H9 (cell line): Measurements from ENCODE around the gene SMARCD3. TPM values are rescaled to one million over a fixed set of nuclear protein-coding genes. Genes with fewer than 3 reads are reported as not detected.

Experiments used
- DNase-seq: peaks from one replicate; pipeline ENCODE4 v3.0.0-alpha.2; 2017
- H2AFZ ChIP-seq: one replicate; pipeline ENCODE4 v1.6.1; 2013; ENCODE audit warnings: mild to moderate bottlenecking, low read length, control low read depth, moderate library complexity
- H2AK5ac ChIP-seq: 2 replicates; pipeline ENCODE4 v1.6.1; 2013; ENCODE audit warnings: low read length, control low read depth, mixed read lengths; ENCODE audit not compliant: insufficient read length
- H2BK120ac ChIP-seq: one replicate; pipeline ENCODE4 v1.6.1; 2013; ENCODE audit warnings: low read depth, mild to moderate bottlenecking, low read length, control low read depth, inconsistent platforms; ENCODE audit not compliant: poor library complexity, severe bottlenecking
- H2BK12ac ChIP-seq: 2 replicates; pipeline ENCODE4 v1.6.1; 2013; ENCODE audit warnings: low read length, control low read depth, mixed read lengths, low read depth; ENCODE audit not compliant: insufficient read length
- H2BK15ac ChIP-seq: 2 replicates; pipeline ENCODE4 v1.6.1; 2013; ENCODE audit warnings: low read depth, low read length, control low read depth
- H2BK20ac ChIP-seq: one replicate; pipeline ENCODE4 v1.6.1; 2013; ENCODE audit warnings: low read depth, mild to moderate bottlenecking, low read length, control low read depth, inconsistent platforms; ENCODE audit not compliant: poor library complexity, severe bottlenecking
- H2BK5ac ChIP-seq: 2 replicates; pipeline ENCODE4 v1.6.1; 2013; ENCODE audit warnings: low read length, control low read depth, mixed read lengths; ENCODE audit not compliant: insufficient read length
- H3K14ac ChIP-seq: 2 replicates; pipeline ENCODE4 v1.6.1; 2013; ENCODE audit warnings: low read length, control low read depth; ENCODE audit not compliant: insufficient read depth
- H3K18ac ChIP-seq: 2 replicates; pipeline ENCODE4 v1.6.1; 2013; ENCODE audit warnings: low read depth, mild to moderate bottlenecking, mixed read lengths, low read length, control low read depth; ENCODE audit not compliant: insufficient read length
- H3K23ac ChIP-seq: 2 replicates; pipeline ENCODE4 v1.6.1; 2013; ENCODE audit warnings: low read length, control low read depth, mixed read lengths, low read depth; ENCODE audit not compliant: insufficient read length
- H3K23me2 ChIP-seq: 2 replicates; pipeline ENCODE4 v1.6.1; 2013; ENCODE audit warnings: low read depth, mild to moderate bottlenecking, mixed read lengths, low read length, control low read depth; ENCODE audit not compliant: insufficient read length, poor library complexity, severe bottlenecking
- H3K27ac ChIP-seq: 2 replicates; pipeline ENCODE4 v1.5.1; 2013; ENCODE audit warnings: low read length, control low read depth, mixed read lengths, low read depth; ENCODE audit not compliant: insufficient read length
- H3K27me3 ChIP-seq: 2 replicates; pipeline ENCODE4 v1.6.1; 2013; ENCODE audit warnings: low read length, control low read depth, inconsistent platforms; ENCODE audit not compliant: insufficient read depth
- H3K4ac ChIP-seq: 2 replicates; pipeline ENCODE4 v1.6.1; 2013; ENCODE audit warnings: low read depth, mild to moderate bottlenecking, control low read depth, inconsistent platforms, low read length, moderate library complexity
- H3K4me1 ChIP-seq: 2 replicates; pipeline ENCODE4 v1.6.1; 2013; ENCODE audit warnings: low read length, control low read depth, inconsistent platforms; ENCODE audit not compliant: insufficient read depth
- H3K4me2 ChIP-seq: 2 replicates; pipeline ENCODE4 v1.6.1; 2013; ENCODE audit warnings: low read length, control low read depth, mixed read lengths; ENCODE audit not compliant: insufficient read length, insufficient read depth
- H3K56ac ChIP-seq: 2 replicates; pipeline ENCODE4 v1.6.1; 2013; ENCODE audit warnings: low read depth, mild to moderate bottlenecking, mixed read lengths, low read length, control low read depth; ENCODE audit not compliant: insufficient read length
- H3K79me1 ChIP-seq: 2 replicates; pipeline ENCODE4 v1.6.1; 2013; ENCODE audit warnings: low read depth, mild to moderate bottlenecking, moderate library complexity, low read length, control low read depth, inconsistent platforms; ENCODE audit not compliant: insufficient read depth, poor library complexity, severe bottlenecking
- H3K79me2 ChIP-seq: 2 replicates; pipeline ENCODE4 v1.6.1; 2013; ENCODE audit warnings: low read length, control low read depth, inconsistent platforms; ENCODE audit not compliant: insufficient read depth
- H3K9ac ChIP-seq: 2 replicates; pipeline ENCODE4 v1.6.1; 2013; ENCODE audit warnings: low read length, control low read depth, mixed read lengths; ENCODE audit not compliant: insufficient read length; ENCODE audit errors: extremely low read depth
- H3K9me3 ChIP-seq: one replicate; pipeline ENCODE4 v1.6.1; 2013; ENCODE audit warnings: low read depth, low read length, inconsistent platforms; ENCODE audit not compliant: control insufficient read depth
- H3T11ph ChIP-seq: one replicate; pipeline ENCODE4 v1.6.1; 2013; ENCODE audit warnings: mild to moderate bottlenecking, low read length, control low read depth, inconsistent platforms
- H4K20me1 ChIP-seq: one replicate; pipeline ENCODE4 v1.6.1; 2013; ENCODE audit not compliant: control insufficient read depth, insufficient read length, insufficient read depth
- H4K5ac ChIP-seq: 2 replicates; pipeline ENCODE4 v1.6.1; 2013; ENCODE audit warnings: low read depth, mild to moderate bottlenecking, mixed read lengths, low read length, control low read depth; ENCODE audit not compliant: insufficient read length
- H4K8ac ChIP-seq: replicated peaks from 2 replicates; pipeline ENCODE4 v1.6.1; 2013; ENCODE audit warnings: low read length, control low read depth, mixed read lengths, low read depth; ENCODE audit not compliant: insufficient read length
- H4K91ac ChIP-seq: 2 replicates; pipeline ENCODE4 v1.6.1; 2013; ENCODE audit warnings: low read depth, mild to moderate bottlenecking, moderate library complexity, mixed read lengths, low read length, control low read depth; ENCODE audit not compliant: insufficient read length
- H3K27ac Mint-ChIP-seq, 3 experiments: 2 replicates in 2 of 3; 3 replicates in 1 of 3; pipeline ENCODE4 v1.8.0; 2020 to 2021; ENCODE audit warnings: mixed read lengths in 3 of 3, mild to moderate bottlenecking in 1 of 3, moderate library complexity in 1 of 3
- H3K27me3 Mint-ChIP-seq: 2 replicates; pipeline ENCODE4 v1.8.0; 2021; ENCODE audit warnings: low read depth, mild to moderate bottlenecking, moderate library complexity, mixed read lengths
- H3K36me3 Mint-ChIP-seq, 3 experiments: 2 replicates in 2 of 3; 3 replicates in 1 of 3; pipeline ENCODE4 v1.8.0; 2020 to 2021; ENCODE audit warnings: low read depth in 3 of 3, mixed read lengths in 3 of 3; ENCODE audit not compliant: insufficient read depth in 1 of 3
- H3K4me1 Mint-ChIP-seq, 2 experiments: 2 replicates each; pipeline ENCODE4 v1.8.0; 2020; ENCODE audit warnings: mixed read lengths in 2 of 2
- H3K4me3 Mint-ChIP-seq, 2 experiments: 2 replicates in 1 of 2; 3 replicates in 1 of 2; pipeline ENCODE4 v1.8.0; 2020 to 2021; ENCODE audit warnings: mild to moderate bottlenecking in 2 of 2, mixed read lengths in 2 of 2, moderate library complexity in 1 of 2
- H3K9me3 Mint-ChIP-seq, 2 experiments: 2 replicates in 1 of 2; 3 replicates in 1 of 2; pipeline ENCODE4 v1.8.0; 2020; ENCODE audit warnings: mild to moderate bottlenecking in 2 of 2, mixed read lengths in 2 of 2, moderate library complexity in 1 of 2
- WGBS: extraction: QIAGEN DNeasy Blood & Tissue Kit; methylation state at CpG from one replicate; pipeline ENCODE4 v1.1.7; 2013; ENCODE audit warnings: missing lambda C conversion rate, low lambda C conversion rate, mixed read lengths; ENCODE audit not compliant: insufficient read length; ENCODE audit errors: extremely low coverage; 5-methylcytosine and 5-hydroxymethylcytosine counted together
- total RNA-seq: library from RNA; stranded (reverse); gene quantifications from 2 replicates; pipeline ENCODE4 v1.2.1, GENCODE V29; 2021
- TF ChIP-seq, protein P1 (sequence below): fragments of 200-600 bp; sonication (generic); conservative IDR thresholded peaks from 3 replicates; pipeline ENCODE4 v1.8.0; 2021; ENCODE audit warnings: antibody characterized with exemption, mild to moderate bottlenecking

SMARCD3 gene
- total RNA-seq, 1 experiment from 2014 or later: 5.0 TPM

DNA sequence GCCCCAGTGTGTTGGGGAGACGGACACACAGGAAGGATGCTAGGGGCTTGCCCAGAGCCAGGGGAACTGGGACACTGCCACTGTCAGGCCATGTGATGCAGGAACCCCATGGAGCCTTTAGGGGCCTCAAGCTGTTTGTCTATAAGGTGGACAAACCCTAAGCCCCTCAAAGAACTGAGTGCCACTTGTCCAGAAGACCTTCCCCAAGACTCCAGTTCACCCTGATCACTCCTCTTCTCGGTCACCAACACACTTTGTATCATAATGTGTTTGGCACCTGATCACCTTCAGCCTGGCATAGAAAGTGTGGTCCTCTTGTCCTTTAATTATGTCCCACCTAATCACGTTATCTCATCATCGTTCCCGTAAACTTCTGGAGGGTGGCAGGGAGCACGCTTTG is 38.9 kb downstream of the SMARCD3 start:
- no peak overlapping the region for H2BK12ac ChIP-seq
- Mint-ChIP-seq H3K36me3 (peaks cover 12 to 31% (median 18%) of the 10 kb centered on the region in 3 experiments; a peak in 6 of 7 replicates), H3K4me3 (no peak overlapping the region), H3K9me3 (no peaks in the 10 kb centered on the region), H3K27ac (no peak overlapping the region), H3K4me1 (peaks cover 13 to 16% of the 10 kb centered on the region in 2 experiments), H3K27me3 (peaks cover 26% of the 10 kb centered on the region)
- no CpG with 5 or more reads among the region's 6 CpGs for WGBS
- no peak overlapping the region for H3K27ac ChIP-seq
- H3K56ac ChIP-seq: no peak overlapping the region
- H3K23me2 ChIP-seq: no peaks in the 10 kb centered on the region
- TF ChIP-seq, protein P1, sequence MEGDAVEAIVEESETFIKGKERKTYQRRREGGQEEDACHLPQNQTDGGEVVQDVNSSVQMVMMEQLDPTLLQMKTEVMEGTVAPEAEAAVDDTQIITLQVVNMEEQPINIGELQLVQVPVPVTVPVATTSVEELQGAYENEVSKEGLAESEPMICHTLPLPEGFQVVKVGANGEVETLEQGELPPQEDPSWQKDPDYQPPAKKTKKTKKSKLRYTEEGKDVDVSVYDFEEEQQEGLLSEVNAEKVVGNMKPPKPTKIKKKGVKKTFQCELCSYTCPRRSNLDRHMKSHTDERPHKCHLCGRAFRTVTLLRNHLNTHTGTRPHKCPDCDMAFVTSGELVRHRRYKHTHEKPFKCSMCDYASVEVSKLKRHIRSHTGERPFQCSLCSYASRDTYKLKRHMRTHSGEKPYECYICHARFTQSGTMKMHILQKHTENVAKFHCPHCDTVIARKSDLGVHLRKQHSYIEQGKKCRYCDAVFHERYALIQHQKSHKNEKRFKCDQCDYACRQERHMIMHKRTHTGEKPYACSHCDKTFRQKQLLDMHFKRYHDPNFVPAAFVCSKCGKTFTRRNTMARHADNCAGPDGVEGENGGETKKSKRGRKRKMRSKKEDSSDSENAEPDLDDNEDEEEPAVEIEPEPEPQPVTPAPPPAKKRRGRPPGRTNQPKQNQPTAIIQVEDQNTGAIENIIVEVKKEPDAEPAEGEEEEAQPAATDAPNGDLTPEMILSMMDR: no peak
- H3K4ac ChIP-seq: no peak overlapping the region
- no peaks in the 10 kb centered on the region for H3K27me3 ChIP-seq
- no peaks in the 10 kb centered on the region for H4K20me1 ChIP-seq
- no peak overlapping the region for H2BK120ac ChIP-seq
- H3K23ac ChIP-seq: no peak overlapping the region
- no peak for DNase-seq
- H4K8ac ChIP-seq: no peak overlapping the region
- H2BK20ac ChIP-seq: no peak overlapping the region
- no peak overlapping the region for H3K9ac ChIP-seq
- no peak overlapping the region for H2BK5ac ChIP-seq
- no peak overlapping the region for H3K18ac ChIP-seq
- peaks cover 5% of the 10 kb centered on the region; the same call in 1 of the 2 replicates for H3K4me1 ChIP-seq
- H3K4me2 ChIP-seq: no peak overlapping the region
- H3T11ph ChIP-seq: no peak overlapping the region
- H3K79me1 ChIP-seq: no peaks in the 10 kb centered on the region
- H3K79me2 ChIP-seq: no peaks in the 10 kb centered on the region
- no peak overlapping the region for H3K14ac ChIP-seq
- no peak overlapping the region for H2AFZ ChIP-seq
- H2AK5ac ChIP-seq: no peak overlapping the region
- H3K9me3 ChIP-seq: no peaks in the 10 kb centered on the region
- H4K91ac ChIP-seq: no peak overlapping the region
- no peak overlapping the region for H4K5ac ChIP-seq
- no peak overlapping the region for H2BK15ac ChIP-seq
